ENCODE measurements around the gene RNF225.
"Not testable (repeated sequence)": the region's sequence is repeated elsewhere in the genome, so short reads cannot be mapped to it uniquely, and the experiment has no call there.

- not testable (repeated sequence) for TF ChIP-seq TFE3 (CRISPR knock-in tag; IDR thresholded peaks at IDR 0.05); ATAD3A (CRISPR knock-in tag; IDR thresholded peaks at IDR 0.05); POLR2AphosphoS5 (IDR thresholded peaks at IDR 0.05; ENCODE audit: low read depth, low read length); SMAD1 (CRISPR knock-in tag; IDR thresholded peaks at IDR 0.05; ENCODE audit: borderline replicate concordance, low read depth); ZNF280B (CRISPR knock-in tag; IDR thresholded peaks at IDR 0.05; ENCODE audit: borderline replicate concordance); STAG1 (CRISPR knock-in tag; IDR thresholded peaks at IDR 0.05); BRCA1 (CRISPR knock-in tag; IDR thresholded peaks at IDR 0.05); HDAC2 (CRISPR knock-in tag; IDR thresholded peaks at IDR 0.05); YY1 (IDR thresholded peaks at IDR 0.05; ENCODE audit: insufficient read depth, insufficient replicate concordance, low read depth, low read length); SUZ12 (IDR thresholded peaks at IDR 0.05; ENCODE audit: low read depth, low read length); ZFP62 (CRISPR knock-in tag; IDR thresholded peaks at IDR 0.05)
Measured at GRCh38 chr19:58348080-58348479, 47.4 kb upstream of the RNF225 start.
